ENCODE measurements around the gene UBP1.
A peak's percentile ranks its signal among the peaks of the same experiment; 100 is the strongest.
"Not testable (repeated sequence)": the region's sequence is repeated elsewhere in the genome, so short reads cannot be mapped to it uniquely, and the experiment has no call there.

The UBP1 gene, protein sequence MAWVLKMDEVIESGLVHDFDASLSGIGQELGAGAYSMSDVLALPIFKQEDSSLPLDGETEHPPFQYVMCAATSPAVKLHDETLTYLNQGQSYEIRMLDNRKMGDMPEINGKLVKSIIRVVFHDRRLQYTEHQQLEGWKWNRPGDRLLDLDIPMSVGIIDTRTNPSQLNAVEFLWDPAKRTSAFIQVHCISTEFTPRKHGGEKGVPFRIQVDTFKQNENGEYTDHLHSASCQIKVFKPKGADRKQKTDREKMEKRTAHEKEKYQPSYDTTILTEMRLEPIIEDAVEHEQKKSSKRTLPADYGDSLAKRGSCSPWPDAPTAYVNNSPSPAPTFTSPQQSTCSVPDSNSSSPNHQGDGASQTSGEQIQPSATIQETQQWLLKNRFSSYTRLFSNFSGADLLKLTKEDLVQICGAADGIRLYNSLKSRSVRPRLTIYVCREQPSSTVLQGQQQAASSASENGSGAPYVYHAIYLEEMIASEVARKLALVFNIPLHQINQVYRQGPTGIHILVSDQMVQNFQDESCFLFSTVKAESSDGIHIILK

DNA sequence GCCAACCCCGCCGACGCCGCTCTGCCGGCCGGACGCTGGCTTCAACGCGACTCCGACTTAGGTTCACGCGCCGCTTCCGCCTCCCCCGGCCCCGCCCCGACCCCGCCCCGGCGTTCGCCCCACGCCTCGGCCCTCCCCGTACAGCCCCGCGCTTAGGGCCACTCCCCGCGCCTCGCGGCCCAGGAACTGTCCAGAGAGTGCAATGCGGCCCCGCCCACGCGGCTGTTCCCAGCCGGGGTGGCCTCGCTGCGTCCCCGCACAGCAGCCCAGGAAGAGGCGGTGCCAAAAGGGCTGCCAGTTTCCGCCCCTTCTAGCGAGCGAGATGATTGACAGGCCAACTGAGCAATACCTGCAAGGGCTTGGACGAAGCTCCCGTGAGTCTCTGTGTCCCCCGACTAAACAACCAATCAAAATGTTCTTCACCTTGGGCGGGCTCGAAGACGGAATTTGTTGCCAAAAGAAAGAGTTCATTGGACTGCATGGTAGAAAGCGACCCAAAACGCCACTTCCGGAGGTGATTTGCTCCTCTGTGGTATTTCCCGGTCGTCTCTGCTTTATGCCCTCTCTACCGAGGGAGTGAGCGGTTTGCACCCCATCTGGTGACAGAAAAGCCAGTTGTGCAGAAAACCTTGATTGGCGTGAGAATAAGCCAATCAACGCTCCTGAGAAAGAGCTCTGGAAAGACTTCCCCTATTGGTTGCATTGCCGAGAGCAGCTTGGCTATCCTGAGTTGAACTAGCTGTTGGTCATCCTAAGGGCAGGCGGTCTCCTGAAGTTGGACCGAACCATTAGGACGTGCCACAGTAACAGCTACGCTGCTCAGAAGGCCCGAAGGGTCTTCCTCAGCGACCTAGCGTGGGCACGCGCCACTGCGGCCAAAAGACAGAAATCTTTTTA, at the start of gene UBP1:
Gene UBP1, minus strand, starts transcription at position 78 of the 897 bp plus-strand sequence. CDS start 557 bp downstream, outside the sequence.
- DNase-seq (ENCODE audit: low spot score) = peak; percentile 100

DNA sequence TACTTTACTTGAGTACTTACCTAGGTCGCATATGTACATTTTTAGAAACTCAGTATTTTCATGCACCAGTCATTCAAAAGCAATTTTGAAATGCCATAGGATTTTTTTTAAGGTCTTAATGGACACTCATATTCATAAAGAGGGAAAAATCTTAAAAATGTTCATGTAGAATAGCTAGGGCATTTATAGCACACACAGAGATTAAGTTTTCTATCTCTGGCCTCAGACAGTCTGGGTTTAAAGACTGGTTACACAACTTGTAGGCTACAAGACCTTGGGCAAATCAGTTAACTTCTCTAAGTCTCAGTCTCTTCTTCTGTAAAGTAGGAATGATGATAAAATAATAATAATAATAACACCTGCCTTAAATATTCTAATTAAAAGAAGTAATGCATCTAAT, 48.5 kb upstream of the UBP1 start:
- DNase-seq (ENCODE audit: low spot score) = no peak

DNA sequence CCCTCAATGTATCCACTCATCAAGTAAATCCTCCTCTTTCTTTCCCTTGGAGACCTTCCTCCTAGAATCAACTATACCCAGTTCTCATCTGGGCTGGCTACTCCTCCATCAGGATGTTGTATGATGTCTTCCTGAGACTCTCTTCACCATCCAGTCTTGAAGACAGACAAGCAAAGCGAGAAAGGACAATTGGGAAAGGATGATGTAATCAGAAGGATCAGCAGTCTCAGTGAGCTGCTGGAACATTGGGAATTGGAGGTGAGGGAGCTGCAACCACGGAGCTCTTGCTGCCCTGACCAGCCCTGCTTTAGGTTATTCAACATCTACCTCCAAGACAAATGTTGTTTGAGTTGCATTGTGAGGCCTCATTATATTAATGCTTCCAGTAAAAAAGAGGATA, 48.0 kb upstream of the UBP1 start:
- DNase-seq (ENCODE audit: low spot score) = no peak

DNA sequence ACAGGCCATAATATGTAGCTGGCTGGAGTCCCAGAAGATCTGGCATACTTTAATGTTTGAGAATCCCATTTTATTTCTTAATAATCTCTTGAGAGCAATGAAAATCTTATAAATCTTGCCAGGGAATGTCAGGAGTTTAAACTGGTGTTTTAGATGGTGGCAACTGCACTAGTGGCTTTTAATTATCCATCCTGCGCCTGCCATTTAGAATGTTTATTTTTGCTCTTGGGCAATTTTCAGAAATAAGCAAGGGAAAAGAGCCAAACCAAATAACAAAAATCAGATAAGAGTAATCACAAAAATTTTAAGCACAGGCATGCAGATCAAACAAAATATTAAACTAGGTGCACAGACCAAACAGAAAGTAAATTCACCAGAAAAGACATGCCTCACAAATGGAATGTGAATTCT, 41.9 kb upstream of the UBP1 start:
- DNase-seq (ENCODE audit: low spot score) = no peak

DNA sequence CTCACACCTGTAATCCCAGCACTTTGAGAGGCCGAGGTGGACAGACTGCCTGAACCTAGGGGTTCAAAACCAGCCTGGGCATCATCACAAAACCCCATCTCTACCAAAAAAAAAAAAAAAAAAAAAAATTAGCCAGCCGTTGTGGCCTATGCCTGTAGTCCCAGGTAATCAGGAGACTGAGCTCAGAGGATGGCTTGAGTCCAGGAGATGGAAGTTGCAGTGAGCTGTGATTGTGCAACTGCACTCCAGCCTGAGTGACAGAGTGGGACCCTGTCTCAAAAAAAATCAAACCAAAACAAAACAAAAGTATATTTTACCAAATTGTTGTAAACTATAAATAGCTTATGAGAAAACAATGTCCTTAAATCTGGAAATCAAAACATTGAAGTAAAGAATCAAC, 34.7 kb upstream of the UBP1 start:
- no peak for DNase-seq (ENCODE audit: low spot score)

DNA sequence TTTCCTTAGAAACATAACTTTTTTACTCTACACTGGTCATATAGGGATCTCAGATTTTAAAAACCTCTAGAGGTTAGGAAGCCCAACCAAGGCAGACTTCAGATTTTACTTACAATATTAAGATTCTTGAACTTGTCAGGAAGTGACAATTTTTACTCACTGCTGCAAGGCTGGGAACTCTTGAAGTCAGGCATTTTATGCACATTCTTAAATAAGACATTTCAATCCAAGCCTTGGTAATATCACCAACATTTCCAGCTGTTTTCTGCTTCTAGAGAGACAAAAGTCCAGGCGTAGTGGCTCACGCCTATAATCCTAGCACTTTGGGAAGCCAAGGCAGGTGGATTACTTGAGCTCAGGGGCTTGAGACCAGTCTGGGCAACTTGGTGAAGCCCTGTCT, 33.6 kb upstream of the UBP1 start:
- DNase-seq (ENCODE audit: low spot score) = no peak

DNA sequence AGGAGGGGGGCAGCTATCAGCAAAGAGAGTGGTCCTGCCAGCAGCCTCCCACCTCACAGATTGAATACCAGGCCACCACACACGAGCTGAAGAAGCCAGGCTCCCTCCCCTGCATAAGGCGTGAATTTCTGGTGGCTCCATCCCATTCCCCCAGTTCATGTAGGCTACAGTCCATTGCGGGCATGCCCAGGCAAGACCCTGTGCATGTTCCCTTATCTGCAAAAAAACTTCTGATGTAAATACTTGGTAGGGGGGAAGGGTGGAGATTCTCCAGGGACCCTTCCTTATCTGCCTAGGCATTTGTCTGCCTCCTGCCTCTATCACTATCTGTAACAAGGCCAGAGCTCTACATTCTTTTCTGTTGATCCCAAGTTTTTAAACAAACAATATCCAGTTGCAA, 27.6 kb upstream of the UBP1 start:
- no peak for DNase-seq (ENCODE audit: low spot score)

DNA sequence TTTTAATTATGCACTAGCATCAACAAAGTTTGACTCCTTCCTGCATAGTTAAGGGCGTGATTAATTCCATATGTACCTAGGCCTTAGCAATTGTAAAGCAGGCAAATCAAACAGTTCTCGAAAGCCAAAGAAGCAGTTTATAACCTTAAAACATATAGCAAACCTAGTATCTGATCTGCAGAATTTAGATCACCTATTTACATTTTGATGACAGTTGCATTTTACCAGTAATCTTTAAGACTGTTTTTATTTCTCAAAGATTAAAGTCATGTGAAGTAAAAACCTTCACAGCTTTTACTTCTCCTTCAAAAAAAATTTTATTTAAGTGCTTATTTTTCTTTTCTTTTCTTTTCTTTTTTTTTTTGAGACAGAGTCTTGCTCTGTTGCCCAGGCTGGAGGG, 20.9 kb upstream of the UBP1 start:
- DNase-seq (ENCODE audit: low spot score) = no peak

DNA sequence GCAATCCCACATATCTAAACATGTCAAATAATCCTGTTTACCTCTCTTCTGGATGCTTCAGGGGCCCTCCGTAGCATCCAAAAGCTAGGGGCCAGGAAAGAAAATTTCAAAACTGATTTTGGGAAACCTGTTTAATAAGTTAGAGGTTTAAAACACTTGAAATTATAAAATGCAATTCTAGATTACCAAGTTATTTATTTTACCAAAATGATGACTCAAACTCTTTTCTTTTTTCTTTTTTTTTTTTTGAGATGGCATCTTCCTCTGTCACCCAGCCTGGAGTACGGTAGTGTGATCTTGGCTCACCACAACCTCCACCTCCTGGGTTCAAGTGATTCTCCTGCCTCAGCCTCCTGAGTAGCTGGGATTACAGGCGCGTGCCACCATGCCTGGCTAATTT, 19.4 kb upstream of the UBP1 start:
- not testable (repeated sequence) for DNase-seq (ENCODE audit: low spot score)

DNA sequence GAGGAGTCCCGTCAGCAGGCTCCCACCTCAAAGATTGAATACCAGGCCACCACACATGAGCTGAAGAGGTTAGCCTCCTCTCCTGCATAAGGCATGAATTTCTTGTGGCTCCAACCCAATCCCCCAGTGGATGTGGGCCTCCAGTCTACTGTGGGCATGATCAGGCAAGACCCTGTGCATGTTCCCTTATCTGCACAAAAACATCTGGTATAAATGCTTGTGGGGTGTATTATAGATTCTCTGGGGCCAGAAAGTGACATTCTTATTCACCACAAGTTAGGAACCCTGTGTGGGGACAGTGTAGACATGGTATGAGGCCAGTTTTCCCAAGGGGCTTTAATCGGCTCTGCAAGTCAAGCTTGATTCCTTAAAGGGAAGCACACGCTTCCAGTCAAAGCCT, 18.2 kb upstream of the UBP1 start:
- DNase-seq (ENCODE audit: low spot score) = no peak

DNA sequence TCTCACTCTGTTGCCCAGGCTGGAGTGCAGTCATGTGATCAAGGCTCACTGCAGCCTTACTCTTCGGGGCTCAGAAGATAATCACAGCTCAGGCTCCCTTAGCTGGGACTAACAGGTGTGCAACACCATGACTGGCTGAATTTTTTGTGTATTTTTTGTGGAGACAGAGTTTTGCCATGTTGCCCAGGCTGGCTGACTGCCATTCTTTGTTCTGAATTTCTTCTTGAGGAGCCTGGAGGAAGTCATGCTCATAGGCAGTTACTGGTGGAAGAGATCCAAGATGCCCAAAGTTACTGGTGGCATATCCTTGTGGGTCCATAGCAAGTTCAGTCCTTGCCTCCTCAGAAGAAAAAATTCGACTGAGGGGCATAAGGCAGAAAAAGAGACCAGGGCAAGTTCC, 16.6 kb upstream of the UBP1 start:
- no peak for DNase-seq (ENCODE audit: low spot score)

DNA sequence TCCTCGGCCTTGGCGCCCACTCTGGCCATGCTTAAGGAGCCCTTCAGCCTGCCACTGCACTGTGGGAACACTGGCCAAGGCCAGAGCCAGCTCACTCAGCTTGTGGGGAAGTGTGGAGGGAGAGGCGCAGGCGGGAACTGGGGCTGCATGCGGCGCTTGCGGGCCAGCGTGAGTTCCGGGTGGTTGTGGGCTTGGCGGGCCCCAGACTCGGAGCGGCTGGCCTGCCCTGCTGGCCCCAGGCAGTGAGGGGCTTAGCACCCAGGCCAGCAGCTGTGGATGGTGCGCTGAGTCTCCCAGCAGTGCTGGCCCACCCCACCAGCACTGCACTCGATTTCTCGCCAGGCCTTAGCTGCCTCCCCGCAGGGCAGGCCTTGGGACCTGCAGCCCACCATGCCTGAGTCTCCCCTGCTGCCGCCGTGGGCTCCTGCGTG, 13.1 kb upstream of the UBP1 start:
- no peak for DNase-seq (ENCODE audit: low spot score)

DNA sequence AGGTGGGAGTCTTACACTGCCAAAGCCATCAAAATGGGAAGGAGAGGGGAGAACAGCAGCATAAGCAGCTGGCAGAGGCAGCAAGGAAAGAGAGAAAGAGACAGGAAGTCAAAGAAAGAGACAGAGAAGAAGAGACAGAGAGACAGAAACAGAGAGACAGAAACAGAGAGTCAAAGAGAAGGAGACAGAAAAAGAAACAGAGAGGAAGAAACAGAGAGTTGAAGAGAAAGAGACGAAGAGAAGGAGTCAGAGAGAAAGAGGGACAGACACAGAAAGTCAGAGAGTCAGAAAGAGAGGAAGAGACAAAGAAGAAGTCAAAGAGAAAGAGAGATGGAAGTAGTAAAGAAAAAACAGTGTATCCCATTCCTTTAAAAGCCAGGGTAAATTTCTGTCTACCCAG, 11.8 kb upstream of the UBP1 start:
- DNase-seq (ENCODE audit: low spot score) = not testable (repeated sequence)

DNA sequence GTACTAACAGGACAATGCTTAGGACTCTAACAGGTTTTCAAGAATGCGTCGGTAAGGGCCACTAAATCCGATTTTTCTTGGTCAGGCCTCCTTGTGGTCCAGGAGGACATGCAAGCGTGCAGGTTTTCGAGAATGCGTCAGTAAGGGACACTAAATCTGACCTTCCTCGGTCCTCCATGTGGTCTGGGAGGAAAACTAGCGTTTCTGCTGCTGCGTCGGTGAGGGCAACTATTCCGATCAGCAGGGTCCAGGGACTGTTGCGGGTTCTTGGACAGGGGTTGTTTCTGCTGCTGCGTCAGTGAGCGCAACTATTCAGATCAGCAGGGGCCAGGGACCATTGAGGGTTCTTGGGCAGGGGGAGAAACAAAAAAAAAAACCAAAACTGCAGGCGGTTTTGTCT, 7.8 kb upstream of the UBP1 start:
- no peak for DNase-seq (ENCODE audit: low spot score)

DNA sequence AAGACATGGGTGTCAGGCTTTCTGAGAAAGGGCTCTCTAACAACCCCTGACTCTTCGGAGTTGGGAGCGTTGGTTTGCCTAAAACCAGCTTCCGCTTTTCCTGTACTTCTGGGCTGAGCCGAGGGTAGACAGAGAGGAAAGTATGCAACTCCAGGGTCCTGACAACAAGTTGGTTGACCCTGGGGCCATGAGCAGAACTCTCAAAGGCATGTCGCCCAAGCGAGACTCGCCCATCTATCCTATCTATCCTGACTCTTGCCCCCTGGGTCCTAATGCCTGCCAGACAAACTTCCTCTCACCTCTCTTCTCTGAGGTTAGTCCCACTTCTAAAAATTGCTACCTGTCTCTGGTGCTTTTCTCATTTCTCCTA, 7.0 kb upstream of the UBP1 start:
- not testable (repeated sequence) for DNase-seq (ENCODE audit: low spot score)

DNA sequence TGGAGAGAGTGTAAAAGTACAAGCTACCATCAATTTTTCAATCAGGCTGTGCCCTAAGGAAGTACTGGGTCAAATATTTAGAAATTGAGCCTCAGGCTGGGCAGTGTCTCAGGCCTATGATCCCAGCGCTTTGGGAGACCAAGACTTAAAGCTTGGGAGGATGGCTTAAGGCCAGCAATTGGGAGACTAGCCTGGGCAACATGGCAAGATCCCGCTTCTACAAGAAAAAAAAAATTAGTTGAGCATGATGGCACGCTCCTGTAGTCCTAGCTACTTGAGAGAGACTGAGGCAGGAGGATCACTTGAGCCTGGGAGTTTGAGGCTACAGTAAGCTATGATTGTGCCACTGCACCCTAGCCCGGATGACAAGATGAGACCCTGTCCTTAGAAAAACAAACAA, 2.0 kb upstream of the UBP1 start:
- DNase-seq (ENCODE audit: low spot score) = no peak

DNA sequence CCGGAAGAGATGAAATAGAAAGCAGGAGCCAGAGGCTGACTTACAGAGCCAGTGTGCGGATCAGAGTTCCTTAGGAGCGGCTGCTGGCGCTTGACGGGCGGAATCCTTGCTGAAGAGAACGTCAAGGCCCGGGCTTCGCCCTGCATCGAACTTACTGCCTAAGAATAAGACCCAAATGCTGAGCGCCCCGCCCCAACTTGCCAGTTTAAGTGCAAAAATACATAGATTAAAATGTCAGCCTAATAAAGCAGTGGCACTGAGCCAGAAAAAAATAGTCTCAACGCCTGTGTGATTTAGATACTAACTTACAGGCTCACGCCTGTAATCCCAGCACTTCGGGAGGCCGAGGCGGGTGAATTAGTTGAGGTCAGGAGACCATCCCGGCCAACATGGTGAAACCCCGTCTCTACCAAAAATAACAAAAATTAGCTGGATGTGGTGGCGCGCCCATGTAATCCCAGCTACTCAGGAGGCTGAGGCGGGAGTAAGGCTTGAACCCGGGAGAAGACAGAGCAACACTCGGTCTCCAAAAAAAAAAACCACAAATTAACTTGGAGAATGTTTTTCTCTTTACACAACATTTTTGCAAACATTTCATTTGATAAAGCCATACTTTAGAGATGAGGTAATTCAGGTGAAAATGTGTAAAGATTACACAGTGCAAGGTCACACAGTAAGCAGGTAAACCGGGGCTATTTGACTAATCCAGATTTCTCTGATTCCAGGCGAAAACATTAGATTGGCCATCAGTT, 1.2 kb upstream of the UBP1 start:
- no peak for DNase-seq (ENCODE audit: low spot score)

DNA sequence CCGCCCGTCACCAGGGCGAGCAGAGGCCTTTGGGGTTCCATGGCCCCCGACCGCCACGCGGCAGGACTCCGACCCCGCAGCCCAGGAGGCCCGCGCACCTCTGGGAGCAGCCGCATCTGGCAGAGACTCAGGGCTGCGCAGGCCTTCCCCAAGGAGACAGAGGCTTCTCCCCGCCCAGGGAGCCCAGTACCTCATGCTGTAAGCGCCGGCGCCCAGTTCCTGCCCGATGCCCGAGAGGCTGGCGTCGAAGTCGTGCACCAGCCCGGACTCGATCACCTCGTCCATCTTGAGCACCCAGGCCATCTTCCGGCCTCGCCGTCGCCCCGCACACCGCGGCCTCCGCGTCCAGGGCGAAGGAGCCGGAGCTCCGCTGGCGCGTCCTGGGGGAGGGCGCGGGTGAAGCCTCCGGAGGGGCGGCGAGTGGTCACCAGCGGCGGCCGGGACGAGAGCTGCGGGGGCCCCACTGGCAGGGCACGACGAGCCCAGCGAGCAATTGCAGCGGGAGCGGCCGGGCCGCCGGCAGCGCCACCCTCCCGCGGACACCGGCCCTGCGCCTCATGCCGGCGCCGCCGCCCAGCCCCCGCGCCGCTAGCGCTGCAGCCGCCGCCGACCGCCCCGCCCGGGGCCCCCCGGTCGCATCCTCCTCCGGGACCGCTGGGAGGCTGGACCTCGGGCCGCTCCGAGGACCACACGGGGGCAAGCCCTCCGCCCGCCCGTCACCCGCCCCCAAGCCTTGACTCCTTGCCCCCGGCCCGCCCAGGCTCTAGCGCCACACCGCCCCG, 468 bp downstream of the UBP1 start:
- DNase-seq (ENCODE audit: low spot score) = peak; percentile 47

DNA sequence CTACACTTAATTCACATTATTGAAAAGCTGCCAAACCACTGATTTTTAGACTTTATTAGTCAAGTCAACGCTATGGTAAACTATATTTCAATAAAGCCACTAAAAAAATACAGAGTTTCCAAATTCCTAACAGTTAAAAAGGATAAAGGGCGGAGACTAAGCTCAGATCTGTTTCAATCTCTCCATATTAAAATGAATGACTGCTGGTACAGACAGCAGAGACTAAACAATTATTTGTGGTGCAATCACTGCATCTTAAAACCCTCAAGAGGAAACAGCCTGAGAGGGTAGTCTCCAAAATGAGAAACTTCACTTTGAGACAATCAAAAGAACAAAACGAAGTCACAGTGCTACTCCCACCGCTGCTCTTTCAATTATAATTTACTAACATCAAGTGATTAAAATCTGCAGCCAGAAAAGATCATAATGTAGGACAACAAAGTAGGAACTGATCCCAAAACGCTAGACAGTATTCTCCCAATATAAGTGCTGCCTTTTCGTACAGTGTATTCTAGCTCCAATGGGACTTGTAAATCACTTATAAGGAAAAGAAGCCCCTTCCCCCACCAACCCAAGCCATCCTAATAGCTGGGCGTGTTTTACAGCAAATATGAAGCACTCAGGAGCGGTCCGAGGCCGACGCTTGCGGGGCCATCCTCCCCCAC, 1.2 kb downstream of the UBP1 start:
- peak; percentile 20 for DNase-seq (ENCODE audit: low spot score)

DNA sequence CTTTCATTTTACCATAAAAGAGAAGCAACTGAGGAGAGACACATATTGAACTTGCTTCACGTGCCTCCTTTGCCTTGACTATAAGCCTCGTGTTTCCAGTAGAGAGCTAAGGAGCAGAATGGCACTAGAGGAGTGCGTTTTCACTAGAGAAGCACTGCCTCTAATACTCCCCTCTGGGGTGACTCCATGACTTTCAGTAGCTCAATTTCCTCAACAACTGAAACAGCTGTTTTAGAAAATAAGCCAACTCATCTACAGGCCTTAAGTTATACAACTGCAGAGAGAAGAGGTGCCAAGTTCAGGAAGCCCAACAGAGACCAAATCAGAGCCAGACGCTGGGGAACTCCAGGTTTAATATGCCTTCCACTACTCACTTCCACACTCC, 1.9 kb downstream of the UBP1 start:
- DNase-seq (ENCODE audit: low spot score) = no peak

Data from globus pallidus (tissue), 1 donor.